ENCODE data around the gene SSRP1. TPM values are rescaled to one million over a fixed set of nuclear protein-coding genes. Genes with fewer than 3 reads are reported as not detected.
"Not testable (repeated sequence)": the region's sequence is repeated elsewhere in the genome, so short reads cannot be mapped to it uniquely, and the experiment has no call there.

Gene SSRP1
- total RNA-seq, 1 donor from 2014 or later = 79.5 TPM

GRCh38 chr11:57297221-57297620, 38.5 kb downstream of the SSRP1 start:
- H3K9ac ChIP-seq (ENCODE audit: low read length) = no peak overlapping the region
- no peak for FAIRE-seq
- no peaks in the 10 kb centered on the region for H3K27me3 ChIP-seq (ENCODE audit: insufficient read depth, low read length)
- no peak overlapping the region for H3K27ac ChIP-seq (ENCODE audit: low read depth, low read length)
- Mint-ChIP-seq H3K4me1 (ENCODE audit: low read depth, unreplicated experiment) (peaks cover 19% of the 10 kb centered on the region), H3K27ac (ENCODE audit: unreplicated experiment) (no peak overlapping the region), H3K9me3 (ENCODE audit: unreplicated experiment) (peaks cover 6% of the 10 kb centered on the region), H3K4me3 (ENCODE audit: unreplicated experiment) (no peak overlapping the region), H3K36me3 (ENCODE audit: low read depth, unreplicated experiment) (peaks cover 45% of the 10 kb centered on the region), H3K27me3 (ENCODE audit: low read depth, unreplicated experiment) (no peaks in the 10 kb centered on the region)
- TF ChIP-seq EZH2 (IDR thresholded peaks at IDR 0.05; ENCODE audit: insufficient read depth, low read length) = no peak
- no peak for DNase-seq (ENCODE audit: low read depth)
- H4K20me1 ChIP-seq (ENCODE audit: insufficient read depth, low read length) = peaks cover 11% of the 10 kb centered on the region
- H3K4me1 ChIP-seq (ENCODE audit: insufficient read depth, low read length) = peaks cover 24% of the 10 kb centered on the region
- H3K36me3 ChIP-seq (ENCODE audit: insufficient read depth, low read length) = peaks cover 39% of the 10 kb centered on the region
- no peak overlapping the region for H3K4me2 ChIP-seq (ENCODE audit: low read length)
- H2AFZ ChIP-seq (ENCODE audit: low read depth, low read length) = no peak overlapping the region
- H3K4me3 ChIP-seq (ENCODE audit: insufficient read depth, low read depth, low read length) = no peak overlapping the region
- H3K9me3 ChIP-seq (ENCODE audit: insufficient read depth, low read depth, low read length) = peaks cover 7% of the 10 kb centered on the region
- H3K79me2 ChIP-seq (ENCODE audit: insufficient read depth, low read length) = no peaks in the 10 kb centered on the region

- H3K36me3 ChIP-seq (ENCODE audit: insufficient read depth, low read length) = peaks cover 32% of the 10 kb centered on the region
- not testable (repeated sequence) for H3K79me2 ChIP-seq (ENCODE audit: insufficient read depth, low read length); H3K9me3 Mint-ChIP-seq (ENCODE audit: unreplicated experiment); H3K4me3 Mint-ChIP-seq (ENCODE audit: unreplicated experiment); FAIRE-seq; H3K27ac ChIP-seq (ENCODE audit: low read depth, low read length); H3K27me3 ChIP-seq (ENCODE audit: insufficient read depth, low read length); H3K27ac Mint-ChIP-seq (ENCODE audit: unreplicated experiment); H3K27me3 Mint-ChIP-seq (ENCODE audit: low read depth, unreplicated experiment); H3K9ac ChIP-seq (ENCODE audit: low read length); H3K9me3 ChIP-seq (ENCODE audit: insufficient read depth, low read depth, low read length); H4K20me1 ChIP-seq (ENCODE audit: insufficient read depth, low read length); DNase-seq (ENCODE audit: low read depth); H3K4me3 ChIP-seq (ENCODE audit: insufficient read depth, low read depth, low read length); H2AFZ ChIP-seq (ENCODE audit: low read depth, low read length); H3K4me2 ChIP-seq (ENCODE audit: low read length)
- Mint-ChIP-seq H3K4me1 (ENCODE audit: low read depth, unreplicated experiment) (peaks cover 19% of the 10 kb centered on the region), H3K36me3 (ENCODE audit: low read depth, unreplicated experiment) (peaks cover 36% of the 10 kb centered on the region)
- H3K4me1 ChIP-seq (ENCODE audit: insufficient read depth, low read length) = peaks cover 24% of the 10 kb centered on the region
These were observed 39.5 kb downstream of the SSRP1 start for GRCh38 chr11:57296205-57296604.

DNA sequence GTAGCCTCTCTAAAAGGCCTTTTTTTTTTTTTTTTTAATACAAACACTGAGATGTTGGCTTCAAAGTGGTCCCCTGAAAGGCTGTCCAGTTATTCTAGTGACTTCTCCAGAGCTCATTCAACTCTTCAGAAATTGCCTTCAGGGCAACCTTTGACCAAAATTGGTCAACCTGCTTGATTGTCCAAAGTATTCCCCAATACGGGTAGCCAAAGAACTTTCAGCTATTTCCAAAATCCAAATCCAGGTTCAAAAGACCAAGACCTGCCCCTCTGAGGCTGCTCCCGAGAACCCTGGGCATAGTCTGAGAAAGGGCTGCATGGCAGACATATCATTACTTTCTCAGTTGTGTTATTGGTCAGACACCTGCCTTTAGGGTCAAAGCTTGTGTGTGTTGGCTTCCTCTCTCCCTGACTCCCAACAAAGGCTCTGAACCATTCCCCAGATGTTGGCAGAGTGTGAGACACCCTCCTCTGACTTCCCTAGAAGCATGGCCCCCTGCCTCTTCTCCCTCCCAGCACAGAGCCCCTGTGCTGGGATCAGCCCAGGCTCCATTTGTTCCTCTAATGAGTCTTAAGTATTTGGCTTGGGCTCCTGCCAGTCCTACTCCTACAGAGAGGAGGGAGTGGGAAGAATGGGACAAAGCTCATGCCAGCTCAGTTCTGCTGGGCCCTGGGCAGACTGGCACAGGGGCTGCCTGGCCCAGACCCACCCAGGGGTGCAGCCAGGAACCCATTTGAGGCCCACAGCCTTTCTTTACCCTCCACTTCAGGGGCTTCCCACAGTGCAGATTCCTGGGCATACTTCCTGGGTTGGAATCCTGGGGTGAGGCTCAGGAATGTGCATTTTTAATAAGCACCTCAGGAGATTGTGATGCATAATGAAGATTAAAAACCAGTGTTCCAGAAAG, 41.2 kb downstream of the SSRP1 start:
- peaks cover 26% of the 10 kb centered on the region for H3K36me3 Mint-ChIP-seq (ENCODE audit: low read depth, unreplicated experiment)
- DNase-seq (ENCODE audit: low read depth) = peak; percentile 83

More for the DNA sequence above, 41.2 kb downstream of the SSRP1 start:
- no peaks in the 10 kb centered on the region for H3K27me3 ChIP-seq (ENCODE audit: insufficient read depth, low read length)
- no peak overlapping the region for H3K9ac ChIP-seq (ENCODE audit: low read length)
- Mint-ChIP-seq H3K9me3 (ENCODE audit: unreplicated experiment) (peaks cover 3% of the 10 kb centered on the region), H3K27me3 (ENCODE audit: low read depth, unreplicated experiment) (no peaks in the 10 kb centered on the region), H3K4me1 (ENCODE audit: low read depth, unreplicated experiment) (peaks cover 35% of the 10 kb centered on the region), H3K27ac (ENCODE audit: unreplicated experiment) (peak overlapping the region; percentile 91), H3K4me3 (ENCODE audit: unreplicated experiment) (no peak overlapping the region)
- H3K4me3 ChIP-seq (ENCODE audit: insufficient read depth, low read depth, low read length) = no peak overlapping the region
- H2AFZ ChIP-seq (ENCODE audit: low read depth, low read length) = no peak overlapping the region
- H3K79me2 ChIP-seq (ENCODE audit: insufficient read depth, low read length) = no peaks in the 10 kb centered on the region
- TF ChIP-seq EZH2 (IDR thresholded peaks at IDR 0.05; ENCODE audit: insufficient read depth, low read length) (no peak), CTCF (IDR thresholded peaks at IDR 0.05; ENCODE audit: insufficient read depth, low read depth, low read length) (no peak)
- H3K9me3 ChIP-seq (ENCODE audit: insufficient read depth, low read depth, low read length) = peaks cover 4% of the 10 kb centered on the region
- peak overlapping the region; percentile 29 for H3K4me2 ChIP-seq (ENCODE audit: low read length)
- peaks cover 37% of the 10 kb centered on the region for H3K4me1 ChIP-seq (ENCODE audit: insufficient read depth, low read length)
- peaks cover 15% of the 10 kb centered on the region for H3K36me3 ChIP-seq (ENCODE audit: insufficient read depth, low read length)
- H4K20me1 ChIP-seq (ENCODE audit: insufficient read depth, low read length) = no peaks in the 10 kb centered on the region
- H3K27ac ChIP-seq (ENCODE audit: low read depth, low read length) = peak overlapping the region; percentile 54
- FAIRE-seq = peak; percentile 45
